ENCODE measurements around the gene DDX31. TPM values are rescaled to one million over a fixed set of nuclear protein-coding genes. Genes with fewer than 3 reads are reported as not detected.

The DDX31 gene
- polyA plus RNA-seq (2012; ENCODE audit: insufficient read length, low read depth): 17.5 TPM

- no peak for TF ChIP-seq TAF1 (IDR thresholded peaks at IDR 0.05; ENCODE audit: borderline replicate concordance, insufficient read depth, low read length)
- TF ChIP-seq SIN3A (IDR thresholded peaks at IDR 0.05; ENCODE audit: borderline replicate concordance, insufficient read depth, low read length): peak; percentile 76; the same call in 1 of the 2 replicates
- no peak for TF ChIP-seq REST (IDR thresholded peaks at IDR 0.05; ENCODE audit: insufficient read depth in 1 of 2, low read depth in 2 of 2, low read length in 2 of 2)
- TF ChIP-seq FOXP2 (optimal IDR thresholded peaks at IDR 0.05; ENCODE audit: borderline replicate concordance, extremely low read depth, extremely low read length, insufficient read depth): peak; percentile 70
- peak; percentile 62 for TF ChIP-seq POLR2AphosphoS5 (IDR thresholded peaks at IDR 0.05; ENCODE audit: low read depth, low read length)
Measured at GRCh38 chr9:132669698-132670456, at the start of gene DDX31. Gene DDX31, minus strand, starts transcription at chr9:132669983. Its CDS starts 49 bp downstream, at chr9:132669934.

DNA sequence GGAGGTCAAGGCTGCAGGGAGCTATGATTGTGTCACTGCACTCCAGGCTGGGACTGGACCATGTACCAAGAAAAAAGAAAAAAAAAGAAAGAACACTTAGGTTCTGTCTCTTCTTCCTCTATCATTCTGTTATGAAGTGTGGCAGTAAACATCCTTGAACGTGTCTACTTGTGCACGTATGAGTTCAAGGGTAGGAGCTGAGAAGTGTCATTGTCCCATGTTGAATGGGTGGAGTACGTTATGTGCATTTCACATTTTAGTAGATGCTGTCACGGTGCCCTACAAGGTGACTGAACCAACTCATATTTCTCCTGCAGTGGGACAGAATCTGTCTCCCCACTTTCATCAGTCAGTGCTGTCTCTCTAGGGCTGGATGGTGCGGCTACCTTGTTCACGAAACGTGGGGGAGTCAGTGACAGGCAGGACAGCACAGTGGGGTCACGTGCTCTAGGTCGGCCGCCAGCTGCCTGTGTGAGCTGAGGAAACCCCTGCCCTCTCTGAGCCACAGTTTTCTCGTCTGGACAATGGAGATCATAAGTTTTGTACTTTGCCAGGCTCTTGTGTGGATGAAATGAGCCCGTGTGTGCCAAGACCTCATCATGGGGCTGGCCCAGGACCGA is 47.7 kb upstream of the DDX31 start:
- TF ChIP-seq FOXP2 (optimal IDR thresholded peaks at IDR 0.05; ENCODE audit: borderline replicate concordance, extremely low read depth, extremely low read length, insufficient read depth) (no peak), SIN3A (IDR thresholded peaks at IDR 0.05; ENCODE audit: borderline replicate concordance, insufficient read depth, low read length) (no peak), REST (IDR thresholded peaks at IDR 0.05; ENCODE audit: insufficient read depth in 1 of 2, low read depth in 2 of 2, low read length in 2 of 2) (no peak)

- no peak for TF ChIP-seq REST (IDR thresholded peaks at IDR 0.05; ENCODE audit: insufficient read depth in 1 of 2, low read depth in 2 of 2, low read length in 2 of 2)
- TF ChIP-seq FOXP2 (optimal IDR thresholded peaks at IDR 0.05; ENCODE audit: borderline replicate concordance, extremely low read depth, extremely low read length, insufficient read depth): no peak
- no peak for TF ChIP-seq TAF1 (IDR thresholded peaks at IDR 0.05; ENCODE audit: borderline replicate concordance, insufficient read depth, low read length)
- TF ChIP-seq SIN3A (IDR thresholded peaks at IDR 0.05; ENCODE audit: borderline replicate concordance, insufficient read depth, low read length): no peak
- TF ChIP-seq POLR2AphosphoS5 (IDR thresholded peaks at IDR 0.05; ENCODE audit: low read depth, low read length): no peak
Measured at GRCh38 chr9:132716007-132716406, 46.2 kb upstream of the DDX31 start.

- TF ChIP-seq FOXP2 (optimal IDR thresholded peaks at IDR 0.05; ENCODE audit: borderline replicate concordance, extremely low read depth, extremely low read length, insufficient read depth) (no peak), SIN3A (IDR thresholded peaks at IDR 0.05; ENCODE audit: borderline replicate concordance, insufficient read depth, low read length) (no peak), POLR2AphosphoS5 (IDR thresholded peaks at IDR 0.05; ENCODE audit: low read depth, low read length) (no peak), REST (IDR thresholded peaks at IDR 0.05; ENCODE audit: insufficient read depth in 1 of 2, low read depth in 2 of 2, low read length in 2 of 2) (no peak), TAF1 (IDR thresholded peaks at IDR 0.05; ENCODE audit: borderline replicate concordance, insufficient read depth, low read length) (no peak)
Measured at GRCh38 chr9:132712753-132713152, 43.0 kb upstream of the DDX31 start.
